HG02642 (cell line): ENCODE measurements around the gene C14orf132.

ENCODE experiments used
- ATAC-seq: cut with Tn5 transposase; IDR thresholded peaks from one replicate; pipeline ENCODE4 v1.9.1; 2021; ENCODE audit warnings: mild to moderate bottlenecking; ENCODE audit not compliant: unreplicated experiment, poor library complexity

C14orf132 gene

GRCh38 chr14:96109596-96110355 lies 70.6 kb downstream of the C14orf132 start:
- no peak for ATAC-seq

GRCh38 chr14:96112032-96112431 lies 72.9 kb downstream of the C14orf132 start:
- no peak for ATAC-seq

- no peak for ATAC-seq
These were observed 74.8 kb downstream of the C14orf132 start for GRCh38 chr14:96114002-96114401.

GRCh38 chr14:96117101-96117897 lies 78.1 kb downstream of the C14orf132 start:
- no peak for ATAC-seq

GRCh38 chr14:96117960-96118359 lies 78.8 kb downstream of the C14orf132 start:
- ATAC-seq, result no peak

- ATAC-seq, result no peak
These were observed 79.2 kb downstream of the C14orf132 start for GRCh38 chr14:96118391-96118790.

- no peak for ATAC-seq
These were observed 80.8 kb downstream of the C14orf132 start for GRCh38 chr14:96119947-96120346.

- ATAC-seq, result no peak
These were observed 81.2 kb downstream of the C14orf132 start for GRCh38 chr14:96120392-96120791.

- no peak for ATAC-seq
These were observed 81.8 kb downstream of the C14orf132 start for GRCh38 chr14:96120941-96121340.

- ATAC-seq, result no peak
These were observed 82.7 kb downstream of the C14orf132 start for GRCh38 chr14:96121660-96122395.

- no peak for ATAC-seq
These were observed 83.3 kb downstream of the C14orf132 start for GRCh38 chr14:96122496-96122895.

GRCh38 chr14:96125536-96125935 lies 86.4 kb downstream of the C14orf132 start:
- no peak for ATAC-seq

GRCh38 chr14:96126339-96126782 lies 87.2 kb downstream of the C14orf132 start:
- no peak for ATAC-seq

- ATAC-seq, result no peak
These were observed 87.7 kb downstream of the C14orf132 start for GRCh38 chr14:96126783-96127271.

GRCh38 chr14:96129128-96129736 lies 90.1 kb downstream of the C14orf132 start:
- no peak for ATAC-seq

GRCh38 chr14:96130391-96130790 lies 91.2 kb downstream of the C14orf132 start:
- ATAC-seq, result no peak

- no peak for ATAC-seq
These were observed 91.7 kb downstream of the C14orf132 start for GRCh38 chr14:96130854-96131253.

GRCh38 chr14:96131836-96132235 lies 92.7 kb downstream of the C14orf132 start:
- ATAC-seq, result no peak

- ATAC-seq, result no peak
These were observed 95.3 kb downstream of the C14orf132 start for GRCh38 chr14:96134508-96134907.

GRCh38 chr14:96135285-96135684 lies 96.1 kb downstream of the C14orf132 start:
- ATAC-seq, result no peak
